GM12878 (cell line): ENCODE data around the gene AIRE. TPM values are rescaled to one million over a fixed set of nuclear protein-coding genes. Genes with fewer than 3 reads are reported as not detected.

ENCODE experiments used
- ATAC-seq: fragments of 200-7000 bp; cut with Tn5 transposase; 3 replicates; pipeline ENCODE4 v1.9.1; 2020; ENCODE audit warnings: mild to moderate bottlenecking, moderate library complexity
- BruUV-seq: library from RNA; stranded (reverse); fragments of 400-500 nt; replicated peaks from 2 replicates; lab custom pipeline; 2021; lab: Mats Ljungman, UMichigan
- CTCF ChIA-PET: fragments of 300-600 bp; sonication (Branson Sonifier 250); formaldehyde crosslinking; extraction: SDS; loops from one replicate; lab custom pipeline; 2021; ENCODE audit warnings: inconsistent platforms; lab: Yijun Ruan, JAX
- POLR2A ChIA-PET: fragments of 350-600 bp; formaldehyde crosslinking; extraction: SDS; loops from one replicate; lab custom pipeline; 2021; ENCODE audit warnings: inconsistent platforms; lab: Charles Lee
- RAD21 ChIA-PET: fragments of 300-600 bp; sonication (Branson Sonifier 250); formaldehyde crosslinking; loops from one replicate; lab custom pipeline; 2023; ENCODE audit warnings: antibody characterized with exemption; ENCODE audit not compliant: unreplicated experiment; lab: Charles Lee
- SMC1A ChIA-PET: fragments of 300-600 bp; sonication (Branson Sonifier 250); formaldehyde crosslinking; loops from one replicate; lab custom pipeline; 2023; ENCODE audit not compliant: unreplicated experiment, uncharacterized antibody; lab: Charles Lee
- DNase-seq: peaks from one replicate; pipeline ENCODE4 v3.0.0-alpha.2; 2011; ENCODE audit warnings: low read depth, low spot score
- FAIRE-seq: peaks from 3 replicates; lab custom pipeline; 2011; peaks lifted over from hg19 to GRCh38; lab: Jason Lieb, UNC
- H2AFZ ChIP-seq: 2 replicates; pipeline ENCODE4 v1.6.0; 2011; ENCODE audit warnings: low read depth, low read length, control low read depth; ENCODE audit not compliant: control insufficient read depth
- H3K27ac ChIP-seq: 2 replicates; pipeline ENCODE4 v1.5.1; 2011; ENCODE audit warnings: control low read depth; ENCODE audit not compliant: control insufficient read depth, insufficient read depth
- H3K27me3 ChIP-seq, 2 experiments: replicated peaks in 1 of 2; 2 replicates each; pipeline versions ENCODE4 v1.6.0 to v1.6.1; 2011; ENCODE audit warnings: low read length in 1 of 2; ENCODE audit not compliant: control insufficient read depth in 2 of 2, insufficient read depth in 2 of 2
- H3K36me3 ChIP-seq, 2 experiments: 2 replicates each; pipeline ENCODE4 v1.5.1; 2011; ENCODE audit warnings: low read length in 1 of 2; ENCODE audit not compliant: control insufficient read depth in 2 of 2, insufficient read depth in 2 of 2
- H3K4me1 ChIP-seq: 2 replicates; pipeline ENCODE4 v1.6.1; 2011; ENCODE audit warnings: mild to moderate bottlenecking, low read length, moderate library complexity, mixed read lengths; ENCODE audit not compliant: control insufficient read depth, insufficient read depth
- H3K4me2 ChIP-seq: 2 replicates; pipeline ENCODE4 v1.6.0; 2011; ENCODE audit warnings: control low read depth; ENCODE audit not compliant: control insufficient read depth, insufficient read depth
- H3K4me3 ChIP-seq: fragments of 200-600 bp; sonication (generic); 2 replicates; pipeline ENCODE4 v1.5.1; 2016
- H3K79me2 ChIP-seq: 2 replicates; pipeline ENCODE4 v1.6.0; 2011; ENCODE audit warnings: low read length; ENCODE audit not compliant: control insufficient read depth, insufficient read depth
- H3K9ac ChIP-seq: 2 replicates; pipeline ENCODE4 v1.8.0; 2011; ENCODE audit warnings: low read length, control low read depth, mixed read lengths; ENCODE audit not compliant: control insufficient read depth, insufficient read depth
- H3K9me3 ChIP-seq: replicated peaks from 3 replicates; pipeline ENCODE4 v1.5.1; 2011; ENCODE audit warnings: mild to moderate bottlenecking, low read length; ENCODE audit not compliant: control insufficient read depth, insufficient read depth
- H4K20me1 ChIP-seq: 2 replicates; pipeline ENCODE4 v1.6.0; 2011; ENCODE audit not compliant: control insufficient read depth, insufficient read depth
- BHLHE40 ChIP-seq, 2 experiments: fragments of 450-650 bp in 1 of 2; IDR thresholded peaks; 2 replicates each; pipeline ENCODE4 v1.6.1; 2011 to 2017; ENCODE audit warnings: low read depth in 2 of 2, borderline replicate concordance in 1 of 2, improper control_type of control experiment in 1 of 2, low read length in 1 of 2, mild to moderate bottlenecking in 1 of 2
- BRCA1 ChIP-seq: IDR thresholded peaks from 2 replicates; pipeline ENCODE4 v1.6.1; 2011; ENCODE audit warnings: low read depth, low read length, improper control_type of control experiment
- CREM ChIP-seq: IDR thresholded peaks from 2 replicates; pipeline ENCODE4 v1.6.1; 2014; ENCODE audit warnings: antibody characterized with exemption, low read depth
- GABPA ChIP-seq: IDR thresholded peaks from 2 replicates; pipeline ENCODE4 v1.6.1; 2014; ENCODE audit warnings: antibody characterized with exemption, low read depth, mild to moderate bottlenecking, inconsistent platforms
- KLF5 ChIP-seq: fragments of 450-650 bp; IDR thresholded peaks from 2 replicates; pipeline ENCODE4 v1.6.1; 2014; ENCODE audit warnings: mild to moderate bottlenecking; ENCODE audit not compliant: partially characterized antibody
- MTA2 ChIP-seq: fragments of 450-650 bp; IDR thresholded peaks from 2 replicates; pipeline ENCODE4 v1.6.1; 2016; ENCODE audit warnings: low read depth, mild to moderate bottlenecking, moderate library complexity
- MYC ChIP-seq: IDR thresholded peaks from 2 replicates; pipeline ENCODE4 v1.6.1; 2011; ENCODE audit warnings: mild to moderate bottlenecking, low read length, moderate library complexity, inconsistent platforms; ENCODE audit not compliant: insufficient read depth, insufficient replicate concordance, insufficient read length, severe bottlenecking
- NBN ChIP-seq: fragments of 450-650 bp; IDR thresholded peaks from 2 replicates; pipeline ENCODE4 v1.6.1; 2016
- SIN3A ChIP-seq: IDR thresholded peaks from 2 replicates; pipeline ENCODE4 v1.6.1; 2012; ENCODE audit warnings: low read depth, low read length, improper control_type of control experiment
- SMAD5 ChIP-seq: IDR thresholded peaks from 2 replicates; pipeline ENCODE4 v1.6.1; 2016; ENCODE audit warnings: antibody characterized with exemption, low read depth
- SREBF1 ChIP-seq: IDR thresholded peaks from 2 replicates; pipeline ENCODE4 v1.6.1; 2012; ENCODE audit warnings: mild to moderate bottlenecking, low read length
- ZSCAN29 ChIP-seq: fragments of 450-650 bp; IDR thresholded peaks from 2 replicates; pipeline ENCODE4 v1.6.1; 2017; ENCODE audit warnings: mild to moderate bottlenecking, moderate library complexity
- WGBS: methylation state at CpG from one replicate; pipeline ENCODE4 v1.1.6; 2016; ENCODE audit warnings: low lambda C conversion rate; ENCODE audit not compliant: insufficient replicate concordance, insufficient coverage; ENCODE audit errors: missing lambda C conversion rate; 5-methylcytosine and 5-hydroxymethylcytosine counted together
- in situ Hi-C: fragments of 300-500 bp; cut with MboI; formaldehyde crosslinking; loops from 9 replicates; pipeline ENCODE4 v1.14.3; 2018; ENCODE audit warnings: mixed read lengths
- intact Hi-C: fragments of 100-400 bp; cut with micrococcal nuclease; formaldehyde crosslinking; loops from one replicate; pipeline ENCODE4 v1.14.2; 2022; ENCODE audit not compliant: unreplicated experiment
- polyA plus RNA-seq, 11 experiments: library from polyadenylated mRNA; depleted of rRNA in 4 of 11; unstranded in 6 of 11; stranded (reverse) in 5 of 11; fragments of >200 nt; fragmentation: Nextera tagmentation in 4 of 11; fragmentation: Illumina TruSeq in 1 of 11; extraction: Ambion mirVana in 4 of 11; extraction: Trizol in 1 of 11; gene quantifications; 1 replicate in 1 of 11; 2 replicates in 10 of 11; pipeline versions ENCODE4 v1.2.1 to v1.2.3, GENCODE V29; 2011 to 2016; ENCODE audit warnings: inconsistent platforms in 2 of 11, missing spikeins in 2 of 11, low read depth in 1 of 11
- total RNA-seq, 4 experiments: library from RNA; depleted of rRNA in 3 of 4; stranded (reverse); fragments of >200 nt in 3 of 4; fragmentation: Illumina TruSeq in 1 of 4; extraction: Trizol in 1 of 4; gene quantifications; 2 replicates each; pipeline versions ENCODE4 v1.2.1 to v1.2.3, GENCODE V29; 2013 to 2021
- TF ChIP-seq, protein P1 (sequence below): fragments of 450-650 bp; IDR thresholded peaks from 2 replicates; pipeline ENCODE4 v1.6.1; 2017; ENCODE audit warnings: low read depth, mild to moderate bottlenecking, moderate library complexity
- TF ChIP-seq, protein P2 (sequence below): fragments of 450-650 bp; IDR thresholded peaks from 2 replicates; pipeline ENCODE4 v1.6.1; 2017; ENCODE audit warnings: borderline replicate concordance

AIRE gene
- total and polyA plus RNA-seq, 10 of the 15 experiments (the other 5 are each of a cell fraction or from before 2014, with no cell fraction given): 0.05 to 0.10 TPM; not detected in 8

DNA sequence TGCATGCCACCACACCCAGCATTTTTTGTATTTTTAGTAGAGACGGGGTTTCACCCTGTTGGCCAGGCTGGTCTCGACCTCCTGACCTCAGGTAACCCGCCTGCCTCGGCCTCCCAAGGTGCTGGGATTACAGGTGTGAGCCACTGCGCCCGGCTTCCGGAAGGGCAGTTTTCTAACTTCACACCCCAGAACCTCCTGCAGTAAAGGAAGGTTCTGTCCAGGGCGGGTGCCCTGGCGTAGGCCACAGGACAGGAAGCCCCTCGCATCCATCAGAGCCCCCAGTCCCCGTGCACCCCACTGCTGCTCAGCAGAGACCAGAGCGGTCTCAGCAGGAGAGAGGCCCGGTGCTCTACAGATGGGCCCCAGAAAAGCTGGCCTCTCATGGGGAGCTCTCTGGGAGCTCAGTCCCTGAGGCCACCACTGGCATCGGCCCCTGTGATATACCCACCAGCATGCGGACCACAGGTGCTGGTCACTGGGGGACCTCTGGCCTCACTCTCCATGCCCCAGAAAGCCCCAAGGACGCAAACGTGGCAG lies 19.9 kb upstream of the AIRE start:
- no peaks in the 10 kb centered on the region for H3K79me2 ChIP-seq
- no peak for DNase-seq
- H3K27ac ChIP-seq: no peak overlapping the region
- no peaks in the 10 kb centered on the region for H3K27me3 ChIP-seq
- no peak for ATAC-seq
- WGBS: 59% methylated on average over 17 of the region's 17 CpGs
- ChIA-PET CTCF (interaction anchor here (0.6 kb wide), 1 partner anchor 515 kb away, joined by 3 read pairs; no protein-coding TSS in a partner anchor), POLR2A (interaction anchor here (0.6 kb wide), 1 partner anchor 32 kb away, joined by 3 read pairs; no protein-coding TSS in a partner anchor), SMC1A (no interaction called here), RAD21 (interaction anchor here (1.2 kb wide), 1 partner anchor 32 kb away, joined by 4 read pairs; no protein-coding TSS in a partner anchor)
- H4K20me1 ChIP-seq: no peaks in the 10 kb centered on the region
- TF ChIP-seq BRCA1: no peak
- no peak for TF ChIP-seq NBN
- TF ChIP-seq SREBF1: no peak
- no peak for TF ChIP-seq KLF5
- TF ChIP-seq SMAD5: no peak
- TF ChIP-seq ZSCAN29: no peak
- TF ChIP-seq, protein P1, sequence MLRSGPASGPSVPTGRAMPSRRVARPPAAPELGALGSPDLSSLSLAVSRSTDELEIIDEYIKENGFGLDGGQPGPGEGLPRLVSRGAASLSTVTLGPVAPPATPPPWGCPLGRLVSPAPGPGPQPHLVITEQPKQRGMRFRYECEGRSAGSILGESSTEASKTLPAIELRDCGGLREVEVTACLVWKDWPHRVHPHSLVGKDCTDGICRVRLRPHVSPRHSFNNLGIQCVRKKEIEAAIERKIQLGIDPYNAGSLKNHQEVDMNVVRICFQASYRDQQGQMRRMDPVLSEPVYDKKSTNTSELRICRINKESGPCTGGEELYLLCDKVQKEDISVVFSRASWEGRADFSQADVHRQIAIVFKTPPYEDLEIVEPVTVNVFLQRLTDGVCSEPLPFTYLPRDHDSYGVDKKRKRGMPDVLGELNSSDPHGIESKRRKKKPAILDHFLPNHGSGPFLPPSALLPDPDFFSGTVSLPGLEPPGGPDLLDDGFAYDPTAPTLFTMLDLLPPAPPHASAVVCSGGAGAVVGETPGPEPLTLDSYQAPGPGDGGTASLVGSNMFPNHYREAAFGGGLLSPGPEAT: no peak
- TF ChIP-seq BHLHE40 (IDR thresholded peaks at IDR 0.05; ENCODE audit: borderline replicate concordance in 1 of 2, low read depth in 2 of 2, low read length in 1 of 2): no peak
- no peak for TF ChIP-seq MYC
- no peak for TF ChIP-seq SIN3A
- TF ChIP-seq, protein P2, sequence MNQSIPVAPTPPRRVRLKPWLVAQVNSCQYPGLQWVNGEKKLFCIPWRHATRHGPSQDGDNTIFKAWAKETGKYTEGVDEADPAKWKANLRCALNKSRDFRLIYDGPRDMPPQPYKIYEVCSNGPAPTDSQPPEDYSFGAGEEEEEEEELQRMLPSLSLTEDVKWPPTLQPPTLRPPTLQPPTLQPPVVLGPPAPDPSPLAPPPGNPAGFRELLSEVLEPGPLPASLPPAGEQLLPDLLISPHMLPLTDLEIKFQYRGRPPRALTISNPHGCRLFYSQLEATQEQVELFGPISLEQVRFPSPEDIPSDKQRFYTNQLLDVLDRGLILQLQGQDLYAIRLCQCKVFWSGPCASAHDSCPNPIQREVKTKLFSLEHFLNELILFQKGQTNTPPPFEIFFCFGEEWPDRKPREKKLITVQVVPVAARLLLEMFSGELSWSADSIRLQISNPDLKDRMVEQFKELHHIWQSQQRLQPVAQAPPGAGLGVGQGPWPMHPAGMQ: no peak
- no peak for TF ChIP-seq GABPA
- TF ChIP-seq MTA2: no peak
- TF ChIP-seq CREM: no peak
- H3K9ac ChIP-seq: no peak overlapping the region
- H2AFZ ChIP-seq: no peak overlapping the region
- no peak for FAIRE-seq
- H3K4me1 ChIP-seq: no peaks in the 10 kb centered on the region; the same call in 1 of the 2 replicates
- intact Hi-C loops (no loop called here), in situ Hi-C loops (no loop called here)
- no peak overlapping the region for H3K4me2 ChIP-seq
- no peak overlapping the region for H3K4me3 ChIP-seq
- H3K9me3 ChIP-seq: no peaks in the 10 kb centered on the region
- BruUV-seq: no TSS peak
- H3K36me3 ChIP-seq: no peaks in the 10 kb centered on the region
